ENCODE measurements around the gene GNPDA2. TPM values are rescaled to one million over a fixed set of nuclear protein-coding genes. Genes with fewer than 3 reads are reported as not detected.

GNPDA2 gene
- total and polyA plus RNA-seq, 2 of the 8 experiments (the other 6 are each of a cell fraction or from before 2014, with no cell fraction given): 3.0 to 4.8 TPM

- TF ChIP-seq, protein P1, sequence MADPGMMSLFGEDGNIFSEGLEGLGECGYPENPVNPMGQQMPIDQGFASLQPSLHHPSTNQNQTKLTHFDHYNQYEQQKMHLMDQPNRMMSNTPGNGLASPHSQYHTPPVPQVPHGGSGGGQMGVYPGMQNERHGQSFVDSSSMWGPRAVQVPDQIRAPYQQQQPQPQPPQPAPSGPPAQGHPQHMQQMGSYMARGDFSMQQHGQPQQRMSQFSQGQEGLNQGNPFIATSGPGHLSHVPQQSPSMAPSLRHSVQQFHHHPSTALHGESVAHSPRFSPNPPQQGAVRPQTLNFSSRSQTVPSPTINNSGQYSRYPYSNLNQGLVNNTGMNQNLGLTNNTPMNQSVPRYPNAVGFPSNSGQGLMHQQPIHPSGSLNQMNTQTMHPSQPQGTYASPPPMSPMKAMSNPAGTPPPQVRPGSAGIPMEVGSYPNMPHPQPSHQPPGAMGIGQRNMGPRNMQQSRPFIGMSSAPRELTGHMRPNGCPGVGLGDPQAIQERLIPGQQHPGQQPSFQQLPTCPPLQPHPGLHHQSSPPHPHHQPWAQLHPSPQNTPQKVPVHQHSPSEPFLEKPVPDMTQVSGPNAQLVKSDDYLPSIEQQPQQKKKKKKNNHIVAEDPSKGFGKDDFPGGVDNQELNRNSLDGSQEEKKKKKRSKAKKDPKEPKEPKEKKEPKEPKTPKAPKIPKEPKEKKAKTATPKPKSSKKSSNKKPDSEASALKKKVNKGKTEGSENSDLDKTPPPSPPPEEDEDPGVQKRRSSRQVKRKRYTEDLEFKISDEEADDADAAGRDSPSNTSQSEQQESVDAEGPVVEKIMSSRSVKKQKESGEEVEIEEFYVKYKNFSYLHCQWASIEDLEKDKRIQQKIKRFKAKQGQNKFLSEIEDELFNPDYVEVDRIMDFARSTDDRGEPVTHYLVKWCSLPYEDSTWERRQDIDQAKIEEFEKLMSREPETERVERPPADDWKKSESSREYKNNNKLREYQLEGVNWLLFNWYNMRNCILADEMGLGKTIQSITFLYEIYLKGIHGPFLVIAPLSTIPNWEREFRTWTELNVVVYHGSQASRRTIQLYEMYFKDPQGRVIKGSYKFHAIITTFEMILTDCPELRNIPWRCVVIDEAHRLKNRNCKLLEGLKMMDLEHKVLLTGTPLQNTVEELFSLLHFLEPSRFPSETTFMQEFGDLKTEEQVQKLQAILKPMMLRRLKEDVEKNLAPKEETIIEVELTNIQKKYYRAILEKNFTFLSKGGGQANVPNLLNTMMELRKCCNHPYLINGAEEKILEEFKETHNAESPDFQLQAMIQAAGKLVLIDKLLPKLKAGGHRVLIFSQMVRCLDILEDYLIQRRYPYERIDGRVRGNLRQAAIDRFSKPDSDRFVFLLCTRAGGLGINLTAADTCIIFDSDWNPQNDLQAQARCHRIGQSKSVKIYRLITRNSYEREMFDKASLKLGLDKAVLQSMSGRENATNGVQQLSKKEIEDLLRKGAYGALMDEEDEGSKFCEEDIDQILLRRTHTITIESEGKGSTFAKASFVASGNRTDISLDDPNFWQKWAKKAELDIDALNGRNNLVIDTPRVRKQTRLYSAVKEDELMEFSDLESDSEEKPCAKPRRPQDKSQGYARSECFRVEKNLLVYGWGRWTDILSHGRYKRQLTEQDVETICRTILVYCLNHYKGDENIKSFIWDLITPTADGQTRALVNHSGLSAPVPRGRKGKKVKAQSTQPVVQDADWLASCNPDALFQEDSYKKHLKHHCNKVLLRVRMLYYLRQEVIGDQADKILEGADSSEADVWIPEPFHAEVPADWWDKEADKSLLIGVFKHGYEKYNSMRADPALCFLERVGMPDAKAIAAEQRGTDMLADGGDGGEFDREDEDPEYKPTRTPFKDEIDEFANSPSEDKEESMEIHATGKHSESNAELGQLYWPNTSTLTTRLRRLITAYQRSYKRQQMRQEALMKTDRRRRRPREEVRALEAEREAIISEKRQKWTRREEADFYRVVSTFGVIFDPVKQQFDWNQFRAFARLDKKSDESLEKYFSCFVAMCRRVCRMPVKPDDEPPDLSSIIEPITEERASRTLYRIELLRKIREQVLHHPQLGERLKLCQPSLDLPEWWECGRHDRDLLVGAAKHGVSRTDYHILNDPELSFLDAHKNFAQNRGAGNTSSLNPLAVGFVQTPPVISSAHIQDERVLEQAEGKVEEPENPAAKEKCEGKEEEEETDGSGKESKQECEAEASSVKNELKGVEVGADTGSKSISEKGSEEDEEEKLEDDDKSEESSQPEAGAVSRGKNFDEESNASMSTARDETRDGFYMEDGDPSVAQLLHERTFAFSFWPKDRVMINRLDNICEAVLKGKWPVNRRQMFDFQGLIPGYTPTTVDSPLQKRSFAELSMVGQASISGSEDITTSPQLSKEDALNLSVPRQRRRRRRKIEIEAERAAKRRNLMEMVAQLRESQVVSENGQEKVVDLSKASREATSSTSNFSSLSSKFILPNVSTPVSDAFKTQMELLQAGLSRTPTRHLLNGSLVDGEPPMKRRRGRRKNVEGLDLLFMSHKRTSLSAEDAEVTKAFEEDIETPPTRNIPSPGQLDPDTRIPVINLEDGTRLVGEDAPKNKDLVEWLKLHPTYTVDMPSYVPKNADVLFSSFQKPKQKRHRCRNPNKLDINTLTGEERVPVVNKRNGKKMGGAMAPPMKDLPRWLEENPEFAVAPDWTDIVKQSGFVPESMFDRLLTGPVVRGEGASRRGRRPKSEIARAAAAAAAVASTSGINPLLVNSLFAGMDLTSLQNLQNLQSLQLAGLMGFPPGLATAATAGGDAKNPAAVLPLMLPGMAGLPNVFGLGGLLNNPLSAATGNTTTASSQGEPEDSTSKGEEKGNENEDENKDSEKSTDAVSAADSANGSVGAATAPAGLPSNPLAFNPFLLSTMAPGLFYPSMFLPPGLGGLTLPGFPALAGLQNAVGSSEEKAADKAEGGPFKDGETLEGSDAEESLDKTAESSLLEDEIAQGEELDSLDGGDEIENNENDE (IDR thresholded peaks at IDR 0.05; ENCODE audit: insufficient replicate concordance, low read length): no peak
- no peak for TF ChIP-seq CTCF (IDR thresholded peaks at IDR 0.05; ENCODE audit: control extremely low read depth in 1 of 3, insufficient read depth in 1 of 3, low read depth in 1 of 3, low read length in 3 of 3)
- no peak for TF ChIP-seq TEAD4 (IDR thresholded peaks at IDR 0.05; ENCODE audit: low read depth, low read length)
- no peak for TF ChIP-seq SUZ12 (IDR thresholded peaks at IDR 0.05; ENCODE audit: low read length)
- no peak for TF ChIP-seq CTBP2 (IDR thresholded peaks at IDR 0.05; ENCODE audit: borderline replicate concordance, insufficient read depth, insufficient read length, low read length)
- no peak for TF ChIP-seq RBBP5 (IDR thresholded peaks at IDR 0.05; ENCODE audit: borderline replicate concordance, low read depth, low read length)
- TF ChIP-seq POLR2A (IDR thresholded peaks at IDR 0.05; ENCODE audit: control extremely low read depth in 1 of 2, low read depth in 2 of 2, low read length in 2 of 2): no peak
- no peak for TF ChIP-seq TAF7 (optimal IDR thresholded peaks at IDR 0.05; ENCODE audit: borderline replicate concordance, low read depth, low read length)
These were observed 51.9 kb downstream of the GNPDA2 start (continued) for GRCh38 chr4:44674471-44674870.
